BE2C (cell line): ENCODE measurements around the gene HK2.
A peak's percentile ranks its signal among the peaks of the same experiment; 100 is the strongest.

ENCODE experiments used
- DNase-seq: peaks from one replicate; pipeline ENCODE4 v3.0.0-alpha.2; 2020
- H3K27me3 ChIP-seq: fragments of 250-450 bp; sonication (Bioruptor Pico); 2 replicates; pipeline ENCODE4 v1.5.1; 2020; ENCODE audit warnings: mild to moderate bottlenecking
- H3K36me3 ChIP-seq: fragments of 250-450 bp; sonication (Bioruptor Pico); 2 replicates; pipeline ENCODE4 v1.5.1; 2020; ENCODE audit warnings: mild to moderate bottlenecking
- H3K4me1 ChIP-seq: fragments of 250-450 bp; sonication (Bioruptor Pico); 2 replicates; pipeline ENCODE4 v1.5.1; 2020
- H3K4me3 ChIP-seq: 2 replicates; pipeline ENCODE4 v1.5.1; 2011; ENCODE audit warnings: low read depth, low read length
- H3K9me3 ChIP-seq: fragments of 250-450 bp; sonication (Bioruptor Pico); 2 replicates; pipeline ENCODE4 v1.5.1; 2020
- TF ChIP-seq, protein P1 (sequence below): IDR thresholded peaks from 2 replicates; pipeline ENCODE4 v1.5.1; 2012; ENCODE audit warnings: mild to moderate bottlenecking, low read depth, low read length

Gene HK2

DNA sequence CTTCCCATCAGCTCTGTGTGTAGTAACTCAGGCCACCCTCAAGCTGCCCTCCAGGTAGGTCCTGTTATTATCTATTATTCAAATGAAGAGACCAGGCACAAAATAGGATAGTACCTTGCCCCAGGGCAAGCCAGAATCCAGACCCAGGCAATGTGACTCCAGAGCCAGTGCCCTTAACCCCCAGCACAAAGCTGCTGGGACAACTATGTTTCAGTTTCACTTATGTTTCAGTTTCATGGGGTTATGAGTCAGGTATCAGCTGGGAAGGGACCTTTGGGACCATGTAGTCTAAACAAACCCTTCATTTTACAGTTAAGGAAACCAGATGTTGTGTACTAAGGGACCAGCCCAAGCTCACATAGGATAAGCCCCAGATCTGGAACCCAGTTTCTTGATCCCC, 10.0 kb downstream of the HK2 start:
- H3K4me3 ChIP-seq: no peak overlapping the region
- no peaks in the 10 kb centered on the region for H3K27me3 ChIP-seq
- peak; percentile 25 for DNase-seq
- H3K9me3 ChIP-seq: no peaks in the 10 kb centered on the region
- peaks cover 7% of the 10 kb centered on the region for H3K4me1 ChIP-seq
- no peaks in the 10 kb centered on the region for H3K36me3 ChIP-seq
- TF ChIP-seq, protein P1, sequence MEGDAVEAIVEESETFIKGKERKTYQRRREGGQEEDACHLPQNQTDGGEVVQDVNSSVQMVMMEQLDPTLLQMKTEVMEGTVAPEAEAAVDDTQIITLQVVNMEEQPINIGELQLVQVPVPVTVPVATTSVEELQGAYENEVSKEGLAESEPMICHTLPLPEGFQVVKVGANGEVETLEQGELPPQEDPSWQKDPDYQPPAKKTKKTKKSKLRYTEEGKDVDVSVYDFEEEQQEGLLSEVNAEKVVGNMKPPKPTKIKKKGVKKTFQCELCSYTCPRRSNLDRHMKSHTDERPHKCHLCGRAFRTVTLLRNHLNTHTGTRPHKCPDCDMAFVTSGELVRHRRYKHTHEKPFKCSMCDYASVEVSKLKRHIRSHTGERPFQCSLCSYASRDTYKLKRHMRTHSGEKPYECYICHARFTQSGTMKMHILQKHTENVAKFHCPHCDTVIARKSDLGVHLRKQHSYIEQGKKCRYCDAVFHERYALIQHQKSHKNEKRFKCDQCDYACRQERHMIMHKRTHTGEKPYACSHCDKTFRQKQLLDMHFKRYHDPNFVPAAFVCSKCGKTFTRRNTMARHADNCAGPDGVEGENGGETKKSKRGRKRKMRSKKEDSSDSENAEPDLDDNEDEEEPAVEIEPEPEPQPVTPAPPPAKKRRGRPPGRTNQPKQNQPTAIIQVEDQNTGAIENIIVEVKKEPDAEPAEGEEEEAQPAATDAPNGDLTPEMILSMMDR: no peak

DNA sequence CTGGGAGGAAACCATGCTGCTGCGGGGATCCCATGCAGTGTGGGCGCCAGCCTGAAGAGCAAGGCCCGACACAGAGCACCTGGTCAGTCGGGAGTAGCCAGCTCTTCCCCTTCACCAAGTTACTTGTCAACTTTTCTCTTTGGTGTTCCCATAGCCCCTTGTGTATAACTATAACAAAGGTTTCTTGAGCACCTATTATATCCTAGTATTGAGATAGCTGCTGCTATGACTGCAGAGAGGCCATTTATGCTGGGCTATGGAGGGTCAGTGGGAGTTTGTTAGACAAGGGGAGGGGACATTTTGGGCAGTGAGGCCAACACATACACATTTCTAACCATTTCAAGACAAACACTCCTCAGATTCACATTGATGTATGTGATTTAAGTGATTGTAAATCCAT, 10.8 kb downstream of the HK2 start:
- H3K4me3 ChIP-seq: no peak overlapping the region
- H3K36me3 ChIP-seq: no peaks in the 10 kb centered on the region
- peaks cover 7% of the 10 kb centered on the region for H3K4me1 ChIP-seq
- TF ChIP-seq, protein P1: no peak
- no peak for DNase-seq
- no peaks in the 10 kb centered on the region for H3K9me3 ChIP-seq
- H3K27me3 ChIP-seq: no peaks in the 10 kb centered on the region

- no peaks in the 10 kb centered on the region for H3K9me3 ChIP-seq
- H3K27me3 ChIP-seq: no peaks in the 10 kb centered on the region
- H3K4me3 ChIP-seq: no peak overlapping the region
- peaks cover 7% of the 10 kb centered on the region for H3K4me1 ChIP-seq
- TF ChIP-seq, protein P1: no peak
- DNase-seq: no peak
- no peaks in the 10 kb centered on the region for H3K36me3 ChIP-seq
These were observed 11.4 kb downstream of the HK2 start for GRCh38 chr2:74845217-74845751.

DNA sequence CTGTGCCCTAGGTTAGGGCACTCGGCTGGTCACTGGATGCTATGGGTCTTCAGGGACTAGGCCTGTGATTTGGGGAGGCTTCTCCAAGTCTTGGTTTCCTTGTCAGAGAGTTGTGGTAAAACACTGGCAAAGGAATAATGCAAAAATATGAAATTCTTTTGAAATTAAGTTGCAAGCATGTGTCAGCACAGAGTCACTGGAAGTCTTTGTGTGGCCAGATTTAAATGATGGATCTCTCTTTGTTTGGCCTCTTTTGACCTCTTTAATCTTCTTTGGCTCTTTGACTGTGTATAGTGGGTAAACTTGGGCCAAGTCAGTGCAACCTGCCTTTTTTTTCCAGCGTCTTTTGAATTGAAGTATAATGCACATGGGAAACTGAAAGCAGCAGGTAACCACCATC, 12.1 kb downstream of the HK2 start:
- H3K27me3 ChIP-seq: no peaks in the 10 kb centered on the region
- H3K4me3 ChIP-seq: no peak overlapping the region
- H3K36me3 ChIP-seq: no peaks in the 10 kb centered on the region
- no peaks in the 10 kb centered on the region for H3K9me3 ChIP-seq
- peaks cover 7% of the 10 kb centered on the region for H3K4me1 ChIP-seq
- no peak for DNase-seq
- TF ChIP-seq, protein P1: no peak

- peaks cover 7% of the 10 kb centered on the region for H3K4me1 ChIP-seq
- no peaks in the 10 kb centered on the region for H3K36me3 ChIP-seq
- H3K27me3 ChIP-seq: no peaks in the 10 kb centered on the region
- H3K9me3 ChIP-seq: no peaks in the 10 kb centered on the region
- TF ChIP-seq, protein P1: no peak
- H3K4me3 ChIP-seq: no peak overlapping the region
- DNase-seq: no peak
These were observed 12.6 kb downstream of the HK2 start for GRCh38 chr2:74846481-74846880.

- Histone ChIP-seq H3K36me3 (no peaks in the 10 kb centered on the region), H3K27me3 (no peaks in the 10 kb centered on the region), H3K4me1 (peaks cover 7% of the 10 kb centered on the region), H3K4me3 (no peak overlapping the region), H3K9me3 (no peaks in the 10 kb centered on the region)
- TF ChIP-seq, protein P1: no peak
- no peak for DNase-seq
These were observed 13.3 kb downstream of the HK2 start for GRCh38 chr2:74847070-74847858.
